T follicular helper cell (primary cell): Measurements from ENCODE around the gene ACTR3C.

Source experiments
- DNase-seq: peaks from one replicate; pipeline ENCODE4 v3.0.0-alpha.2; 2020; ENCODE audit warnings: low read depth

Gene ACTR3C

GRCh38 chr7:150359622-150360362 lies 36.4 kb upstream of the ACTR3C start:
- no peak for DNase-seq

DNA sequence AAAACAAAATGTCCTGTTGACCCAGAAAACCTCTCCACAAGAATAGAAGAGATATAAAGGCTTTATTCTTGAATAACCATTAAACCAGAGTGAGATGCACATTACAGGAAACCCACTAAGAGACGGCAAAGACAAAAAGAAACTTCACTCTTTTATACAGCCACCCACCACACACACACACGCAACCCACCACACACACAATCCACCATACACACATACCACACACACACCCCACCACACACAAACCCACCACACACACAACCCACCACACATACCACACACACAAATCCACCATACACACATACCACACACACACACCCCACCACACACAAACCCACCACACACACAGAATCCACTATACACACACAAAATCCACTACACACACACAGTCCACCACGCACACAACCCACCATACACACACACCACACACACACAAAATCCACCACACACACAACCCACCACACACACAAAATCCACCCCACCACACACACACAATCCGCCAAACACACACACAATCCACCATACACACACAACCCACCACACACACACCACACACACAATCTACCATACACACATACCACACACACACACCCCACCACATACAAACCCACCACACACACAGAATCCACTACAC lies 35.8 kb upstream of the ACTR3C start:
- DNase-seq: no peak

GRCh38 chr7:150358433-150358832 lies 35.1 kb upstream of the ACTR3C start:
- DNase-seq: no peak

DNA sequence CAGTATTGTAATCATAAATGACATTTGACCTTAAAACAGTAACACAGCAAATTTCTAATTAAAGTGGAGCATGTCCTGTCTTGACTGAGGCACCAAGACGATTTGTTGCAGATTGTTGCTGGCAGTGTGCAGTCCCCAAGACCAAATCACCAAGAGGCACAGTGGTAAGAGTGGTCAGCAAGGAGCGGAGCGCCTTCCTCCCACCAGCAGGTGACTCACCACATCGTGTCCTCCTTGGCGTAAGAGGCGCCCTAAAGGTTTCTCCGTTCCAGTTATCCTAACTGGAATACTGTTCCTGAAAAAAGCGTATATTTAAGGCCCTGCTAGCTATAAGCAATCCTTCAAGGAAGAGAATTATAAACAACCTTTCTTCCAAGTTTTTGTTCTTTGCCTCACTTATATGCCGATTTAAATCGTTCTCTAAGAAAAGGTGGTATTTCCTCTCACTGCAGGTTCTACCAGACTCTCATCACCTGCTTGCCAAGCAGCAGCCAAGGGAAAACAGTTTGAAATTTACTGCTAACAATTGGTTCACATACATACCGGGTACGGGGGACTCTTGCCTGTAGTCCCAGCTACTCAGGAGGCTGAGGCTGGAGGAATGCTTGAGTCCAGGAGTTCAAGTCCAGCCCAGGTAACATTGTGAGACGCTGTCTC lies 34.6 kb upstream of the ACTR3C start:
- DNase-seq: no peak

DNA sequence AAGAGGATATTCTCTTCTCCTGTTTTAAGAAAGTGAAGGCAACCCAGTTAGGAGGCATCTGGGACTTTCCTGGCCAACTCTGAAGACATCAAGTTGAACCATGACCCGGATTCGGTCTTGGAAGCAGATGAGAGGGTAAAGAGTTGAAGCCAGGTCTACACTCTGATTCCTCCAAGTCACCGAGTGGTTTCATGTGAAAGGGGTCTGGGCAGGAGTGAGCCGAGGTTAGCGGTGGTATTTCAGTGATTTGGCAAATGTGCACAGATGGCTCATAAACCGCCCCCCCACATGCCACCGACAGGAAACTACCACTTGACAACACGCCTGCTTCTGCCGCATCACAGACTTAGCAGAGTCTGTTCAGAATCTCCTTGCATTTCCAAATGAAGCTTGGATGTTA lies 33.9 kb upstream of the ACTR3C start:
- DNase-seq: peak; percentile 54

DNA sequence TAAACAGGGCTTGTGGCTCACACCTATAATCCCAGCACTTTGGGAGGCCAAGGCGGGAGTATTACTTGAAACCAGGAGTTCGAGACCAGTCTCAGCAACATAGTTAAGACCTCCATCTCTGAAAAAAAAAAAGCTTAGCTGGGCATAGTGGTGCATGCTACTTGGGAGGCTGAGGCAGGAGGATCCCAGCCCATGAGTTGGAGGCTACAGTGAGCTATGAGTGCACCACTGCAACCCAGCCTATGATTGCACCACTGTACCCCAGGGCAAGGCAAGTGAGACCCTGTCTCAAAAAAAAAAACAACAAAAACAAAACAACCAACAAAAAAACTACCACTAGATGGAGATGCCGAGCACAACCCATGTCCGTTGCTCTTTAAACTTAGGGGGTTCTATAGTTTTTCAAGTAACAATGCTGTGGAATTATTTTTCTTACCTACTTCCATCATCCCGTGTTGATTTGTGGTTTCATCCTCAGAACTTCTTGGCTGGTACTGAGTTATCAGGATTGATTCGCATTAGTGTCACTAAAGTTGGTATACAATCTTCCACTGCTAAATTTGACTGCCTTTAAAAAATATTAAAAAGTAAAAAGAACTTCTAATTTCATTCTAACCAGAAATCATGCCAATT lies 33.0 kb upstream of the ACTR3C start:
- DNase-seq: no peak

DNA sequence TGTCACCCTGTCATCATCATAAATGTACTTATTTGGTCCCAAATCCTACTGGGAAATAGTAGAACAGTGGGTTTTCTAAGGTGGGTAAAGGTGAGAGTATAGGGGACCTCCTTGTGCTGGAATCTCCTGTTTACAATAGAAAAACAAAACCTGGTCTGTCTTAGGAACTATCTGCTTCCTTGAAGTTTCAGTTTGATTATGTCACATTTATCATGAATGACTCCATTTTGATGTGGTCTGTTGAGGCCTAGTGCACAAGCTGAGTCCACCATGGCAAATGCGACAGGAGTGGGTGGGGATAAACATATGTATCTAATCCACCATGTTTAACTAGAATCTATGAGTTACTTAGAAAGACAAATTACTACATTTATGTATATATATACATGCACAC lies 32.3 kb upstream of the ACTR3C start:
- DNase-seq: no peak

- no peak for DNase-seq
These were observed 28.3 kb upstream of the ACTR3C start for GRCh38 chr7:150351587-150352194.

DNA sequence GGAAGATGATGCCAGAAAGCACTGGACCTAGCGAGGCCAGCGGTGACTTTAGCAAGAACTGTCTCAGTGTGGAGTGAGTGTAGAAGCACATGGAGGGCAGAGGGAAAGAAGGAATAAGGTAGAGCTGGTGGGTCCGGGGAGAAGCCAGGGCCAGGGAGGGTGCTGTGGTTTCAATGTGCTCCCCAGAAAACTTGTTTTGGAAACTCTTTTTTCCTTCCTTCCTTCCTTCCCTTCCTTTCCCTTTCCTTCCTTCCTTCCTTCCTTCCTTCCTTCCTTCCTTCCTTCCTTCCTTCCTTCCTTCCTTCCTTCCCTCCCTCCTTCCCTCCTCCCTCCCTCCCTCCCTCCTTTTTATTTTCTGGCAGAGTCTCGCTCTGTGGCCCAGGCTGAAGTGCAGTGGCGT lies 23.6 kb upstream of the ACTR3C start:
- no peak for DNase-seq

DNA sequence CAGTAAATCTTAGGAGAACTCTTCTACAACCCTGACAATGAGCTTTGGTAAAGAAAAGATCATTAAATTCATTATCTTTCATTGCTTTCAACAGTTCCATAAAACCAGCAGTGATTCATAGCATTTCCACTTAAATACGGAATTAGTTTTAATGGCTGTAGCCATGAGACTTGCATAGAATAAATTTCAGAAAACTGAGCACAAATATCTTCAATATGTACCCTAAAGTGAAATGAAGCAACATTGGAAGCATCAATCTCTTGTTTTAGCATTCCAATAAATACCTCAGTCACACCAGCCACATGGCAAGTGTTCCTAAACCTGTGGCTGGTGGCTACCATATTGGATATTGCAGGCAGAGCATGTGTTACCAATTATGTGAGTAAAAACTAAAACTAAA lies 21.7 kb upstream of the ACTR3C start:
- no peak for DNase-seq

DNA sequence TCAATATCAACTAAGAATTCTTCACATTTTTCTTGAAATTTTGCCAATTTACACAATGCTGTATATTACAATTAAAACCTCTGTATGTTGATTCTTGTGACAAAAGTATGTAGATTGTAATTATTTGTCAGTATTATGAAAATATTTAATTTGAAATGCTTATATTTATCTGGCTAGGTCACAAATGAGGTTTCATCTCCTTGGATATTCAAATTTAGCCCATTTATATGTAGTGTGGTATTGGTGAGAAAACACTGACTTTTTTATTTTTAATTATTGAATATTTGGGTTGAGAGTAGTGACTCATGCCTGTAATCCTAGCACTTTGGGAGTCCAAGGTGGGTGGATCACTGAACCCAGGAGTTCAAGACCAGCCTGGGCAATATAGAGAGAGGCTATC lies 21.0 kb upstream of the ACTR3C start:
- DNase-seq: no peak

- DNase-seq: no peak
These were observed 19.9 kb upstream of the ACTR3C start for GRCh38 chr7:150343225-150343624.

- no peak for DNase-seq
These were observed 18.7 kb upstream of the ACTR3C start for GRCh38 chr7:150342121-150342408.

DNA sequence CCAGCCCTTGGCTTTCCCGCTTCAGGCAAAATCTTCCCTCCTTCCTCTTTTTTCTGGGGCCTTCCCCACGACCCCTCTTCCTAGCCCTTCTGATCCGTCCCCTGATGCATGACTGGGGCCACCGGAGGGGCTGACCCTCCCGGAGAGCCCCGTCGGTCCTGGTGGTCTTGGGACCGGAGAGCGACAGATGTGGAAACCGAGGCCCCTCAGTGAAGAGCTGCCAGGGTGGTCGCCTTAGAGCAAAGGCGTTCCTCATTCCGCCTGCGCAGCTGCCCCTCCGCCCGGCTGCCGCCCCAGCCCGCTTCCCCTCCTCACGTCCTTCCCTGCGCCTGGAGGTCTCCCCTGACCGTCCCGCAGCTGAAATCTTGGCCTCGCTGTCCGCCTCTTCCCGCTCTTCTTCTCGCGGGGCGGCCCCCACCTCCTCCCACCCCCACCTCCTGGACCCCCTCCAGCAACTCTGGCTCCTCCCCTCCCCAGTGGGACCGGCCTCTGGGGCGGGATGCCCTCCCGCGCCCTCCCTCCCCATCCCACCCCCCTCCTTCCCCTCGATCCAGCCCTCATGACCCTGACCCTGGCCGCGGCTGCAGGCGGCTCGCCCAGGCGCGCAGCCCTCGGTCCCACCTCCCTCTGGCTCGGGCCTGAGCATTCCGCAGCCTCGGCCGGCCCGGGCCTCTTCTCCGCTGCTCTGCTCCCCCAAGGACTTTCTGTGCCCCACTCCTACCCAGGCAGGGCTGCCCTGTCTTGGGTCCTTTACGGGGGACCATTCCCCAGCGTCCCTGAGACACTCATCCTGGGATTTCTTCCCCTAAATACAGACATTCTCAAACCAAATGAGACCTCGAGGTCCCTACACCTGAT lies 18.1 kb upstream of the ACTR3C start, which contains the start of gene RARRES2:
Gene RARRES2, minus strand, starts transcription at position 367 of the 858 bp plus-strand sequence. CDS start 1,020 bp downstream, outside the sequence.
- no peak for DNase-seq

DNA sequence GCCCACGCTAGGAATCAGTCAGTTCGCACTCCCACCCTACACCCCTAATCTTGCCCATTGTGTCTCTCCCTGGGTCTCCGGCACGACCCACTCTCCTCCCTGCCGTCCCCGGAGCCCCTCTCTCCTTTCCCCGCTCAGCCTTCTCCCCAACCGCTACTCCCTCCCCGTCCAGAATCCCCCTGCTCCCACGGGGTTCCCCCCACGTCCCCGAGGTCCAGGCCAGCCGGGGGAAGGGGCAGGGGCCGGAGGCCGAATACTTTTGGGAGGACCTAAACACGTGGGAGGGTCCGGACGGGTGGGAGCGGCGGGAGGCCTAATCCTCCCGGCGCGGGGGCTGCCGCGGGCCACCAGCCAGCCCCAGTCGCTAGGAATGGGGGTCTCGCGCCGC lies 17.5 kb upstream of the ACTR3C start:
- DNase-seq: no peak

GRCh38 chr7:150340024-150340749 lies 16.8 kb upstream of the ACTR3C start:
- DNase-seq: no peak

- no peak for DNase-seq
These were observed 16.1 kb upstream of the ACTR3C start for GRCh38 chr7:150339409-150339809.

GRCh38 chr7:150338166-150338829 lies 15.0 kb upstream of the ACTR3C start:
- no peak for DNase-seq

- no peak for DNase-seq
These were observed 14.3 kb upstream of the ACTR3C start for GRCh38 chr7:150337659-150338081.

- no peak for DNase-seq
These were observed 13.8 kb upstream of the ACTR3C start for GRCh38 chr7:150337179-150337578.
